Measurements from ENCODE around the gene CCNF. TPM values are rescaled to one million over a fixed set of nuclear protein-coding genes. Genes with fewer than 3 reads are reported as not detected.

The CCNF gene
- total and polyA plus RNA-seq, 2 of the 4 experiments (the other 2 are of a cell fraction), result 8.2 to 20.1 TPM

DNA sequence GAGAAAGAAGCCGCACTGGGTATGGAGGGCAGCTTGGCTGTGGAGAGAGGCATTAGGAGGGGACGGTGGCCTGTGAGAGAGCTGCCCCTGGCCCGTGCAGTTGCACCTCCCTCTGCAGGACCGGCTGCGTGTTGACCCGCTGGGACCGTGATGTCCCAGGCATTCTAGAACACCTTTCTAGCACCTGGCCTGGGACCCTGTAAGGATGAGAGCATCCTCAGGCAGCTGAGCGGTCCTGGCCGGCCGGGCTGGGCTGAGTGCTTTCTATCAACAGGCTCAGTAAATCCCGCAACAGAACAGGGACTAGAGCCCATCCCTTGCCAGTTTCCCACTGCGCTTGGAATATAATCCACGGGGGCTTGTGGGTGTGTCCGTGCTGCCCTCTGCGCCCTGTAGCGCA, 60.3 kb downstream of the CCNF start:
- no peak overlapping the region for H3K14ac ChIP-seq (replicated peaks; ENCODE audit: low read depth, low read length)
- no peak overlapping the region for H3K23ac ChIP-seq (ENCODE audit: low read depth, low read length)
- CTCF ChIA-PET, result interaction anchor here (1.0 kb wide), 1 partner anchor 12 kb away, joined by 3 read pairs; no protein-coding TSS in a partner anchor
- POLR2A ChIA-PET (ENCODE audit: unreplicated experiment), result no interaction called here
- H2BK15ac ChIP-seq (ENCODE audit: low read depth, low read length), result no peak overlapping the region
- H4K20me1 ChIP-seq (ENCODE audit: insufficient read depth, low read length), result peaks cover 20% of the 10 kb centered on the region
- no peak overlapping the region for H2AFZ ChIP-seq (replicated peaks; ENCODE audit: low read length, poor library complexity)
- H4K8ac ChIP-seq (ENCODE audit: low read depth in 2 of 2, low read length in 2 of 2), result no peak overlapping the region
- no TSS peak for BruUV-seq (replicated peaks)
- no peak overlapping the region for H2AK5ac ChIP-seq (ENCODE audit: low read depth, low read length)
- no peak overlapping the region for H3K4me2 ChIP-seq (ENCODE audit: low read depth, low read length)
- no peak overlapping the region for H2BK20ac ChIP-seq (ENCODE audit: low read depth, low read length)
- in situ Hi-C loops (cut with MboI; ENCODE audit: low sequenced_read_pairs), result no loop called here
- no peak for DNase-seq
- intact Hi-C loops (cut with micrococcal nuclease), result no loop called here
- H3K4me3 ChIP-seq (ENCODE audit: insufficient read depth, low read depth, low read length), result no peak overlapping the region
- peak overlapping the region; percentile 0 for H2AK9ac ChIP-seq (replicated peaks; ENCODE audit: low read depth, low read length, poor library complexity)
- no peak overlapping the region for H3K4ac ChIP-seq (ENCODE audit: low read depth, low read length)
- no peak for TF ChIP-seq MAZ (IDR thresholded peaks at IDR 0.05; ENCODE audit: borderline replicate concordance, low read depth, low read length)
- no peak for TF ChIP-seq CHD1 (IDR thresholded peaks at IDR 0.05; ENCODE audit: low read depth, low read length)
- TF ChIP-seq, protein P1, sequence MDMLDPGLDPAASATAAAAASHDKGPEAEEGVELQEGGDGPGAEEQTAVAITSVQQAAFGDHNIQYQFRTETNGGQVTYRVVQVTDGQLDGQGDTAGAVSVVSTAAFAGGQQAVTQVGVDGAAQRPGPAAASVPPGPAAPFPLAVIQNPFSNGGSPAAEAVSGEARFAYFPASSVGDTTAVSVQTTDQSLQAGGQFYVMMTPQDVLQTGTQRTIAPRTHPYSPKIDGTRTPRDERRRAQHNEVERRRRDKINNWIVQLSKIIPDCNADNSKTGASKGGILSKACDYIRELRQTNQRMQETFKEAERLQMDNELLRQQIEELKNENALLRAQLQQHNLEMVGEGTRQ (IDR thresholded peaks at IDR 0.05; ENCODE audit: low read depth, low read length), result no peak
- no peak for TF ChIP-seq MXI1 (IDR thresholded peaks at IDR 0.05; ENCODE audit: borderline replicate concordance, low read depth, low read length)
- TF ChIP-seq, protein P2, sequence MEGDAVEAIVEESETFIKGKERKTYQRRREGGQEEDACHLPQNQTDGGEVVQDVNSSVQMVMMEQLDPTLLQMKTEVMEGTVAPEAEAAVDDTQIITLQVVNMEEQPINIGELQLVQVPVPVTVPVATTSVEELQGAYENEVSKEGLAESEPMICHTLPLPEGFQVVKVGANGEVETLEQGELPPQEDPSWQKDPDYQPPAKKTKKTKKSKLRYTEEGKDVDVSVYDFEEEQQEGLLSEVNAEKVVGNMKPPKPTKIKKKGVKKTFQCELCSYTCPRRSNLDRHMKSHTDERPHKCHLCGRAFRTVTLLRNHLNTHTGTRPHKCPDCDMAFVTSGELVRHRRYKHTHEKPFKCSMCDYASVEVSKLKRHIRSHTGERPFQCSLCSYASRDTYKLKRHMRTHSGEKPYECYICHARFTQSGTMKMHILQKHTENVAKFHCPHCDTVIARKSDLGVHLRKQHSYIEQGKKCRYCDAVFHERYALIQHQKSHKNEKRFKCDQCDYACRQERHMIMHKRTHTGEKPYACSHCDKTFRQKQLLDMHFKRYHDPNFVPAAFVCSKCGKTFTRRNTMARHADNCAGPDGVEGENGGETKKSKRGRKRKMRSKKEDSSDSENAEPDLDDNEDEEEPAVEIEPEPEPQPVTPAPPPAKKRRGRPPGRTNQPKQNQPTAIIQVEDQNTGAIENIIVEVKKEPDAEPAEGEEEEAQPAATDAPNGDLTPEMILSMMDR (conservative IDR thresholded peaks at IDR 0.05; ENCODE audit: low read depth, low read length), result no peak
- no peak for TF ChIP-seq CEBPB (IDR thresholded peaks at IDR 0.05; ENCODE audit: low read depth, low read length)
- TF ChIP-seq SMC3 (IDR thresholded peaks at IDR 0.05; ENCODE audit: low read depth, low read length), result no peak
- no peak for TF ChIP-seq RCOR1 (IDR thresholded peaks at IDR 0.05; ENCODE audit: insufficient replicate concordance, low read length)
- no peak for TF ChIP-seq NFE2L2 (IDR thresholded peaks at IDR 0.05; ENCODE audit: low read depth, low read length)
- no peak for TF ChIP-seq BHLHE40 (IDR thresholded peaks at IDR 0.05; ENCODE audit: low read depth, low read length)
- TF ChIP-seq MAFK (IDR thresholded peaks at IDR 0.05; ENCODE audit: low read depth, low read length), result no peak
- H3K79me1 ChIP-seq (ENCODE audit: low read depth in 1 of 2, low read length in 2 of 2), result peaks cover 16 to 58% of the 10 kb centered on the region in 2 experiments
- no peak overlapping the region for H3K9ac ChIP-seq (ENCODE audit: low read depth, low read length)
- no peaks in the 10 kb centered on the region for H3K9me3 ChIP-seq (ENCODE audit: control insufficient read depth, insufficient read depth, low read length)
- WGBS, 2 experiments (ENCODE audit: extremely low coverage in 2 of 2, insufficient read length in 1 of 2), result 93% methylated on average over 14 of the region's 16 CpGs; no CpG with 5 or more reads in 1 of the 2 experiments
- ATAC-seq (ENCODE audit: low read depth), result no peak
- no peak overlapping the region for H3K18ac ChIP-seq (ENCODE audit: low read depth, low read length)
- no peak overlapping the region for H4K91ac ChIP-seq (ENCODE audit: insufficient read depth, low read depth, low read length)
- H3K36me3 ChIP-seq (ENCODE audit: control insufficient read depth, insufficient read depth, low read length), result peaks cover 2% of the 10 kb centered on the region; the same call in 1 of the 2 replicates
- no peak overlapping the region for H4K5ac ChIP-seq (ENCODE audit: low read depth, low read length)
- no peaks in the 10 kb centered on the region for H3K27me3 ChIP-seq (ENCODE audit: control insufficient read depth, insufficient read depth, low read length)
- no peak overlapping the region for H2BK120ac ChIP-seq (ENCODE audit: low read depth, low read length)
- H3K27ac ChIP-seq (ENCODE audit: insufficient read depth, low read length), result no peak overlapping the region
- peaks cover 4% of the 10 kb centered on the region; the same call in 1 of the 2 replicates for H3K9me1 ChIP-seq (ENCODE audit: insufficient read depth, low read length)
- H2BK5ac ChIP-seq (ENCODE audit: low read depth, low read length, poor library complexity, severe bottlenecking), result no peak overlapping the region
- H3K4me1 ChIP-seq (ENCODE audit: control insufficient read depth, insufficient read depth, low read length), result peaks cover 11% of the 10 kb centered on the region
- dilution Hi-C loops (cut with HindIII; ENCODE audit: low sequenced_read_pairs, unreplicated experiment), result no loop called here
- no peak overlapping the region for H3K56ac ChIP-seq (ENCODE audit: extremely low read depth, insufficient read depth, low read length)

Data from IMR-90 (cell line).